ENCODE results near the gene GPR160.
"Not testable (repeated sequence)": the region's sequence is repeated elsewhere in the genome, so short reads cannot be mapped to it uniquely, and the experiment has no call there.

Gene GPR160

DNA sequence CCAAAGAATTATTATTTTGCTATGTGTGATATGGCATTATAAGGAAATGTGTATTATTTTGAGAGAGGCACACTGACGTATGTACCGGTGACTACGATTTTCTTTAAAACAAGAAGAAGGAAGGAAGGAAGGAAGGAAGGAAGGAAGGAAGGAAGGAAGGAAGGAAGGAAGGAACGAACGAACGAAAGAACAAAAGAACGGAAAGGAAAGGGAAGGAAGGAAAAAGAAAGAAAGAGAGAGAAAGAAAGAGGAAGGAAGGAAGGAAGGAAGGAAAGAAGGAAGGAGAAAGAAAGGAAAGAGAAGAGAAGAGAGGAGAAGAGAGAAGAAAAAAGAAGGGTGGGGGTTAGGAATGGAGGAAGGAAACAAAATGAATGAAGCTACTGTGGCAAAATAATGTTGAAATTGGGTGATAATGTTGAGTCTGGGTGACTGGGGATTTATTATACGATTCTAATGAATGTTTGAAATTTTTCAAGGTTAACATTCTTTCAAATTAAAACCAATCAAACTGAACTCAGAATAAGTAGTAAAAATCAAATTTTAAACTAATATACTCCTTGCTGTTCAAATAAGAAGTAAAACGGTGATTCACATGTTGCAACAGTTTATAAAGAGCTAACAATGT lies 73.5 kb downstream of the GPR160 start:
- DNase-seq (ENCODE audit: low read depth in 2 of 2): no peak

DNA sequence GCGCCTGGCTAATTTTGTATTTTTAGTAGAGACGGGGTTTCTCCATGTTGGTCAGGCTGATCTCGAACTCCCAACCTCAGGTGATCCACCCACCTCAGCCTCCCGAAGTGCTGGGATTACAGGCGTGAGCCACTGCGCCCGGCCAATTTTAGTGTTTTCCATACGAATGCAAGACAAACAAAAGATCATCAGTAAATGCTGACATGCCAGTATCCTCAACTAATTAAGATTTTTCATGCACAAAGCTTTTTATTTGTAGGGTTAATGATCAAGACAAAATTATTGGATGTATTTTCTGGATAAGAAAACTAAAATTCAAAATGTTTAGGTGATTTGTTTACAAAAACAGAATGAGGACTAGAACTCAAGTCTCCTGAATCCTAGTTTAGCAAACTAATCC lies 76.4 kb downstream of the GPR160 start:
- DNase-seq (ENCODE audit: low read depth in 2 of 2): not testable (repeated sequence)

DNA sequence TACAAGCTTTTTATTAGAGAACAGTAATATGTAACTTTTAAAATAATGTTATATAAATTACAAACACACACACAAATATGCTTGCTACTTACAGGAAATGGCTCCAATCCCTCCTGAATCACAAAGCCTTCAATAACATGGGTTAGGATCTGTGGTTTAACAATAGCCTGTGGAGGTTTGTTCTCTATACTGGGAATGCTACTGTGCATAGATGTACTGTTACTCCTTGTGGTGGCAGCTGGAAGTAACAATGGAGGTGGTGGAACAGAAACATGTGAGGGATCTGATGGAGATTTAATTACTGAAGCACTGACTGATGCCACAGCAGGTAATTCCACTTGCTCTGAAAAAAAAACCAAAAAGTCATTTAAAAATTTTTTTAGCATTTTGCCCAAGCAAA lies 79.3 kb downstream of the GPR160 start:
- no peak for DNase-seq (ENCODE audit: low read depth in 2 of 2)

DNA sequence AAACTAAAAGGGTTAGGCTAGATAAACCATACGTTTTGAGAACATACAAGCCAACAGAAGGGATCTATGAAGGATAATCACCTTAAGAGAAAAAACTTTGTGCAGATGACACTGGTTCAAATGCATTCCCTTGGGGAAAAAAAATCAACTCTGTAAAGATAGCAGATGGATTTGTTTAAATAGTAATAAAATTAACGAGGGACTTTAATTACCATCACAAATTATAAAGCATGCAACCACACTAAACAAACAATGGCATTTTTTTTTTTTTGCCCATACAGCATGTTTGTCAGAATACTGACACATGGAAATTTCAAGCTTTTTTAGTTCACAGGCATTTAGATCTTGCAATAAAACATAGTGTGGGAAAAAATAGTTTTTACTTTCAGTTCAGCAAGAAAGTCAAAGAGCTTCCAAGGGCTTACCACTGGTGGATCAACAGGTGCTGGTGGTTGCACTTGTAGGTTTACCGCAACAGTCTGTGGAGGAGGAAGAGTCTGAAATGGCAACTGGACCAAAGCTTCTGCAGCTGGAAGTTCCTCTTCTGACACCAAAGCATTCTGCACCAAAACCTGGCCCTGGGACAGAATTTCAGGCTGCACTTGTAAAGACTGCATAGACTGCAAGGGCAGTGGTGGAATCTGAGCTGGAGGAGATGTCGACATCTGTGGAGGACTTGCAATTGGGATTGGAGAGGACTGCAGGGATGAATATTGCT lies 90.6 kb downstream of the GPR160 start:
- no peak for DNase-seq (ENCODE audit: low read depth in 2 of 2)

DNA sequence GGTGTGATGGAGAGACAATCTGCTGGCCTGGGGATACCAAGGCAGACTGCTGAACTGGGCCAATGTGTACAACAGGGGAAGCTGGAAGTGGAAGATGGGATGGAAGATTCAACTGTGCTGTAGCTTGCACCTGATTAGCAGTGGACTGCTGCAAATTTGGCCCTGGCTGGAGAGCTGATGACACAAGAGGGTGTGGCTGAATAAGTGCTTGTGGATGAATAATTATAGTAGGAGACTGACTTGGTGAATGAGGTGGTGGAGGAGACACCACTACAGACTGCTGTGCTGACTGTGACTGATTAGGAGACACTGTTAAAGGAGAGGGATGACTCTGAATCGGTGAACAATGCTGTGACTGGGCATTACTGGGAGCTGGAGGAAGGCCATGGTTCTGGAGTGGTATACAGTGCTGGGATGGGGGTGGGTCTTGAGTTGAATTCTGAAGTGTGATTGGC lies 91.2 kb downstream of the GPR160 start:
- no peak for DNase-seq (ENCODE audit: low read depth in 2 of 2)

DNA sequence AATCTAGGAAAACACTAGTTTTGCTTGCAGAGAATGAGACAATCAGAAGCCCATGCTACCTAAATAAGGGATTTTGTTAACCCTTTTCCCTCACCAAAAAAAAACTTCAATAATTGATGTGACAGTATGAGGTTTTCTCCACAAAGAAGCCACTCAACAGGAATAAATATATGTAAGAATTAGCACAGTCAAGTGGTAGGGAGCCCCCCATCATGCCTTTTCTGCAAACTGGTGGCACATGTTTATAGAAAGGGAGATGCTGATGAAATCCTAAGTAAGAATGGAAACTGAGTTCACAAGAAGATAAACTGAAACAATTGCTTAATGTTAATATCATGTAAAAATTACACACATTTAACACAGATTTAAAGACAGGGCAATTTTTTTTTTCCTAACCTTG lies 92.7 kb downstream of the GPR160 start:
- no peak for DNase-seq (ENCODE audit: low read depth in 2 of 2)

DNA sequence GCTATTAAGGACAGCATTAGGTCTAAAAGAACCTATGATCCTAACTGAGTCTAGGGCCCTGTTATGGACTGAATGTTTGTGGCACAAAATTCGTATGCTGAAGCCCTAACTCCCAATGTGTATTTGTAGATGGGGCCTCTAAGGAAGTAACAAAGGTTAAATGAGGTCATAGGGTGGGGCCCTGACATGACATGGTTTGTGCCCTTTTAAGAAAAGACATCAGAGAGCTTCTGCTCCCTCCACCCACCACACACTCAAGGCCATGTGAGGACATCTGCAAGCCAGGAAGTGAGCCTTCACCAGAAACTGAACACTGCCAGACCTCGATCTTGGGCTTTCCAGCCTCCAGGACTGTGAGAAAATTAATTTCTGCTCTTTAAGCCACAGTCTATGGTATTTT lies 94.5 kb downstream of the GPR160 start:
- peak in 1 of 2 donors; percentile 6 for DNase-seq (ENCODE audit: low read depth in 2 of 2)
